Measurements from ENCODE around the gene PTPRD.

Gene PTPRD

DNA sequence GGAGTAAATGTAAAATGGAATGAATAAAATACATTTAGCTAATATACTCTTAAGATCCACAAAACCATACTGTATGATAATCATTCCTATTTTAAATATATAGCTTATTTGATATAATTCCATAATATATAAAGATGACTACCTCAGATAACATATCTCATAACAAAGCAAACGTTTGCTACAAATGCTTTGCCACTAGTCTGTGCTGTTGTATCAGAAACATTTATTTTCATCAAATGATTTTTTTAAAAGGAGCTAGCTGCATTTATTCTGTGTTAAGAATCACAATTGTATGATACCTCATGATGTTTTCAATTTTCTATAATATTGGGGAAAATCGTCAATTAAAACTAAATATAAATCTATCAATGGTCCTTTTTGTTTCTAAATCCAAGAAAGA is 567.2 kb downstream of the PTPRD start:
- DNase-seq = peak; percentile 31 to 37

DNA sequence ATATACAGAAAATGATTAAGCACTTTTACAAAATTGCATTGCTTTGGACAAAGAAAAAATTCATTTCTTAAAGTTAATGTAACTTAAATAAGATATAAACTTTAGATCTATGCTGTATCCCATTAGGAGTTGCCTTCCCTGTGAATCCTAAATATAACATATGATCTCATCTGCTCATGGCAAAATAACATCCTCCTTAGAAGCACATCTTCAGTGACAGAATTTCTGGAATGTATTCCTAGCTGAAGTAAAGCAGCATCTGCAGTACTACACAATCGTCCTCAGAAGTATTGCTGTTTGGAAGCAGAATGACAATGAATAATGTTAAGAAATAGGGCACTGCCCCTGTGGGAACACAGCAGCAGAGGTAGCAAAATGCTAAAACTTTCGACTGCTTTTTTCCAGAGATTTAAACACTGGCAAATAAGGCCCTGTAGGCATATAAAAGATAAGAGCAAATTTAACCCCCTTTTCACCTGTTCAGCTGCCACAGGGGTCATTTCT is 571.0 kb downstream of the PTPRD start:
- DNase-seq = no peak

DNA sequence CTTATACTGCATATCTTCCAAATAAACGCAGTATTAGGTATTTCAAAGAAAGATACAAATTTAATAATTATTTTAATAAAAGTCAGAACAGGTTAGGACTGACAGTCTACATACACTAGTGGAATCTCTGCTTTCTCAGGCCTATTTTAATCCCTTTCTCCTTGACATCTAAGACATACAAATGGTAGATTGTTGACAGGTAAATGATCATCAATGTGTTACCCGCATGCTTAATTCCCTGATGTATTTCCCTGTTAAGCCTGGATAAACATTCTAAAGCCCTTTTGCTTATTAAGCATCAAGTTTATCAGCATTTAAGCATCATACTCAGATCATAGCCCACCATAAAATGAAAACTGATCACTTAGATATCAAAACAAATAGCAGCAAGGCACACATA is 576.7 kb downstream of the PTPRD start:
- DNase-seq = no peak

DNA sequence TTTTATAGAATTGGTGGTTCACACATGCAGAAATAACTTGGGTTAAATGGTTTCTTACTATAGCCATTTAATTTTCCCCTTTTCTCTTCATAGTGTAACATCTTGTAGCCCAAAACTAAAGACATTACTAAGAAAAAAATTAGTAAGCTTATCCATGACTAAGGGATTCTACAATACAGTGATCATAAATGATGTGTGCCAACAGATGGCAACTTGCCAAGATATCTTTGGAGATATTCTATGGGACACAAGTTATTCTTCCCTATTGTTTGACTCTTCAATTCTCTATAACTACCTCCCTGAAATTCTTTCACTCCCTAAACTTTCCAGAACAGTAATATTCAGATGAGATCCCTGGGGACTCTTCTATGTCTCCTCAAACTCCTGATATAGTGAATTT is 580.6 kb downstream of the PTPRD start:
- no peak for DNase-seq

DNA sequence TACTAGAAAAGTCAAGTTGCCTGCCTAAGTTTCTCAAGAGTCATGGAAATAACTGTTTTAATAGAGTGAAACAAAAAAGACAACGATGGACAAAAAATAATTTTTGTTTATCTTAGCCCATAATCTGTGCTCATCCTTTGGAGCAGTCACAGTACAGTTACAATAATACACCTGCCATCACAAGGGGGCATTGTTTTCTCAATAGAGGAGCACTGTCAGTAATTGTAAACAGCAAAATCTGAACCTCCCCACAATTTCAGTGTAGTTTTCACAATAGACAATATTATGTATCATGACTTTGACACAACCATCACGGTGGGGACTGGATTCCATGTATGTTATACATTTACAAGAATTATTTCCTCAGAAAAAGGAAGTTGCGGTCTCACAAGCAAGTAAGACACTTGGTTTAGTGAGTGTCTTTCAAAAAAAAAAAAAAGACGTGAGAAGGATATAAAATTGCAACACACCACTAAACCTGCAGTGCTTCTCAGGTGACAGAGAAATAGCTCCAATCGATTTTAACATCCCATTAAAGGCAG is 586.3 kb downstream of the PTPRD start:
- DNase-seq = no peak

DNA sequence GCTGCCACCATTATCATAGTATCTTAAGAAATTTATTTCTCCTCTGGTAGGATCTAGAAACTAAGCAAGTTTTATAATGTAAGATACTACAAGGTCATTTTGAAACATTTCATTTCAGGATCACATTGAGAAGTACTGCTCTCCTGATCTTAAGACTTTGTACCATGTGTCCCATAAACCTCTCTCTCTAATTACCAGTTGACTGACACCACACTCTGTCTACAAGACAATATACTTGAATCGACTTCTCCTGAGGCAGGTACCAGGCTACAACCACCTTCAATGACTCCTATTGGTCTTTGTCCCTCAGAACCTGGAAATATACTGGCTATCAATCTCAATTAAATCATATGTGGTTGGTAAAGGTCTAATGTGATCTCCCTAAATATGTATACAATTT is 597.0 kb downstream of the PTPRD start:
- DNase-seq = no peak

DNA sequence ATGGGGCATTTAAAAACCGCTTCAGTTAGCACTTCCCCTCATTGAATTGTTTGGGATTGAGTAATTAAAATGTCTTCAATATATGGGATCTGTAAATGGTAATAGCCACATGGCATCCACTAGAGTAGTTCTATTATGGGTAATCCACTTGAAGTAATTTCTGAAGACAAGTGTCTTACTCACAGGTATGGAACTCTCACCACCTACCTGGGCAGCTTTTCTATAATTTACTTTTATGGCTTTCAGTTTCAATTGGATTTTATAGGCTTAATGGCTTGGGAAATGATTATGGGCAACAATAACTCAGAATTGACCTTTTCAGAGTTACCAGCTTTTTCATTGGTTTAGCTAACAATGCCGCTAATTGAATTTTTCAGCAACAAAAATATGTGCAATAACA is 597.9 kb downstream of the PTPRD start:
- DNase-seq = no peak

DNA sequence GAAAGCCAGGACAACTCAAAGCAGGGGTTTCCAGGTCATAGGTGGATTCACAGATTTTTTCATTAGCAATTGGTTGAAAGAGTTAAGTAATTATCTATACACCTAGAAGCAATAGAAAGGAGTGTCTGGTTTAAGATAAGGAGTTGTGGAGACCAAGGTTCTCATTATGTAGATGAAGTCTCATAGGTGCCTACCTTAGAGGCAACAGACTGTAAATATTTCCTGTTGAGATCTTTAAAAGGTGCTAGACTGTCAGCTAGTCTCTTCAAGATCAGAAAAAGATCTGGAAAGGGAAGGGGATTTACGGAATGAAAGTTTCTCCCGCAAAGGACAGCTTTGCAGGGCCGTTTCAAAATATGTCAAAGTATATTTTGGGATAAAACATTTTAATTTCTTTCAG is 603.4 kb downstream of the PTPRD start:
- DNase-seq = no peak

DNA sequence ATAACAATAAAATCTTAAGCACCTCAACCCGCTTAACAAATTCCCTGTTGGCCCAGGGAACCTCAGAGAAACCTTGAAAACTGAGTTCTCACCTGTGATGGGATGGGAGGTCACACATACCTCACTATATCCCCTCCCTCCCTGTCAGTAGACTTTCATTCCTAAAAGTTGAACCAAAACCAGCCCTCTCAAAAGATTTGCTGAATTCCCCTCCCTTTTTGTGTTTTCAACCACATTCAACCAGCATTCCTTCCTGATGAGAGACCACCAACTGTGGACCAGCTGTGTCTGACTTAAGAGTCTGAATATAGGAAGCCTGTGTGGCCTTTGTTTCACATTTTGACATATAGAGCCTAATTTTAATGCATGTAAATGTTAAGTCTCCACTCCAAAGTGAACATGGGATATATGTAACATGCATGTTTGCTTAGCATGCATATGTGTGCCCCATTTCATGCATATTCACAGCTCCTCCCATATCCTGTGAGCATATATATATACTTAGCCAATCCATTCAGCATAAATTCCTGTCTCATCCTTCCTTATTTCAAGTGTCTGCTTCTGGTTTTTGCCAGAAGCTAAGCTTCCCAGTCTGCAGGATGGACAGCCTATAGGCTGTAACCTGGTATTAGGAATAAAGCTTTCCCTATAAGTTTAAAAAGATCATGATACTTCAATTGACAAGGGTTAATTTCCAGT is 604.6 kb downstream of the PTPRD start:
- DNase-seq = no peak

DNA sequence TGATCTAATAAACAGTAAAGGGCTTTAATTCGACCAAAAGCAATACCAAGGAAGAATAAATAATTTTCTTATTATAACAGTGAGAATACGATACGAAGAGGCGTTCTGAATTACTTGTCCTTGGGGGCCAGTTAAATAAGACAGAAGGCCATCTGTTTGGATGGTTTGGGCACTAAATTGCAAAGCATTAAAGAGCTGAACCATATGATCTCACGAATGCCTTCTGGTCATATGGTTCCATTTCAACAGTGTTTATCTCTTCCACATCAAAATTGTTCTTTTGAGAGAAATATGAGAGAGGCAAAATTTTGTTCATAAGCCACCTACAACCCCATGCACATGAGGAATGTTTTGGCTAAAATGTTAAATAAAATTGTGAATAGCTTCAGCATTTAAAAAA is 605.4 kb downstream of the PTPRD start:
- no peak for DNase-seq

DNA sequence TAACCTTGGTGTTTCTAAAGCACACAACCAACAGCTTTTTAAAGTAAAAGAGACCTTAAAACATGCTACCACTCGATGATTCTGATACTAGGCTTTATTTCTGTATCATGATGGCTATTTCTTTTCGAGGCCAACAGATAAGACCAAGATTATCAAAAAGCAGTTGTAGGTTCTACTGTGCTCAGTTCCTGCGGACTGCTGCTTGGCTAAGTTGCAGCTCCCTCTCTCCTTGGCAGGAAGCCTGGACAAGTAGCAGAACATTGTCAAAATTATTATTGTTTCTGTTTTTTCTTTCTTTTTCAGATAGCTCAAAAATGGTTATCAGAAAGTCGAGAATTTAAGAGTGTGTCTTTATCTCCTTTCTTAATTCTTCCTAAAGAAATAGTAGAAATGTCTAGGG is 607.6 kb downstream of the PTPRD start:
- DNase-seq = no peak

DNA sequence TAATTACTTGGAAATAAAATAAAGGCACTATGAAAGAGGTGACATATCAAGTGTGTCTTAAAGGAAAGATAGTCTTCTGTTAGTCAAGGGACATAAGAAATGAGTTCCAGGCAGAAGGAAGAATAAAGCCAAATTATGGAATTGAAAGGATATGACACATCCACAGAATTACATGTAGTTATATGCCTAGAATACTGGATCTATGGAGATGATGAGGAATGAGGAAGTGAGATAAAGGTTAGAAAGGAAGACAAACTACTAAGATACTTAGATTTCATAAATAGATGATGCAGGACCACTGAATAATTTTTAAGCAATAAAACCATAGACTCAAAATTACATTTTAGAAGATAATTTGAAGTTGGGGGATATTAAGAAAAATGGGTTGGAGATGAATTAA is 609.8 kb downstream of the PTPRD start:
- no peak for DNase-seq

DNA sequence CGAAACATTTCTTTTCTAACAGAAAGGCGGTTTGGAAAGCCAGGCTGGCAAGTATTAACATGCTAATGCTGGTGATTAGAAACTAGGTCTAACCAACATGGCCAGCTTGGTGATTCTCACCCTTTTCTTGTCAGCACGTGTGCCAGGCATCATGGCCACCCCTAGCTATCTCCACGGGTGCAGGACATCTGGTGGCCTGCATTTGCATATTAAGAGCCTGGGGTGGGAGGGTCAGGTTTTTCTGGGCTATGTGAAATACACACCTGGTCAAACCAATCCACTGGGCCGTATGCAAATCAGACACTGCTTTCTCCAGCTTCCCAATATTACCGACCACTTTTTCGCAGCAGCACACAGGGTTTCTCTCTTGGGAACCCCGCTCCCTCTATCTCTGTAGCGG is 612.1 kb downstream of the PTPRD start:
- peak in 1 of 2 experiments; percentile 3 for DNase-seq

DNA sequence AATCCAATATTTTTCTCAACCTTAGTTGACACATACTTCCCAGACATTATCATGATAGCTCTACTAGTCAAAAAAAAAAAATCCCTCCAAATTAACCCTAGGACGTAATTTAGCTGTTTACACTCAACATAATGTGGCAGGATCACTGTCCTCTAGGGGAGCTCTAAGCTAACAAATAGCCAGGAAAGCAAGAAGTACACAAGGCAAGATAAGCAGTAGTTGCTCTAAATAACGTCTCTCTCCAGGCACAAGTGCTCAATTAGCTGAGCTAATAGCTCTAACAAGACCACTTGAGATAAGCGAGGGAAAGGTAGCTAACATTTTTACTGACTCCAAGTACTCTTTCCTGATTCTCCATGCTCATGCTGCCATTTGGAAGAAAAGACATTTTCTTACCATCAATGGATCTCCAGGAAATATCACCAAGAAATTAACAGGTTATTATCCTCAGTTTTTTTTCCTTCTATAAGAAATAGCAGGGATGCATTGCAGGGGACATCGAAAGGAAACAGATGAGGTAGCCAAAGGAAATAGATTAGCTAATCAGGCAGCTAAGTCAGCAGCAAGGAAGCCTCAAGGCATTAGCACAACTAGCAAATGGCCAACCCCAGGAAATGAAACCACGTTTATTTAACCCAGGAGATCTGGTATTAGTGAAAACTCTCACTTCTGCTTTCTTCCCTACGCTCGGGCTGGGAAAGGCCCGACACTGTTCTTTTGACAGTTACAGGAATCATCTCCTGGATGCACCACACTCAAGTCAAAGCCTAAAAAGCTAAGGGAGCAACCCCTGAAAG is 614.1 kb downstream of the PTPRD start:
- peak in 1 of 2 experiments; percentile 3 for DNase-seq

DNA sequence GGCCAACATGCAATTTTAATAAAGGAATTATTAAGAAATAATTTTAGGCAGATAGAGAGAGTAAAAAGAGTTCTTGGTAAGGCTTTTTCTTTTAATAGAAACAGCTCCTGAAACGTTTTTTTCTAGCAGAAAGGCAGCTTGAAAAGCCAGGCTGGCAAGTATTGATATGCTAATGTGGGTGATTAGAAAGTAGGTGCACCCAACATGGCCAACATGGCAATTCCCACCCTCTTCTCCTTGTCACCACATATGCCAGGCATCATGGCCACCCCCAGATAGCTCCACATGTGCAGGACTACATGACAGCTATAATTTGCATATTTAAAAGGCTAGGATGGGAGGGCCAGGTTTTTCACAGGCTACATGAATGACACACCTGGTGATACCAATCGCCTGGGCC is 615.2 kb downstream of the PTPRD start:
- DNase-seq = peak; percentile 65 to 80

DNA sequence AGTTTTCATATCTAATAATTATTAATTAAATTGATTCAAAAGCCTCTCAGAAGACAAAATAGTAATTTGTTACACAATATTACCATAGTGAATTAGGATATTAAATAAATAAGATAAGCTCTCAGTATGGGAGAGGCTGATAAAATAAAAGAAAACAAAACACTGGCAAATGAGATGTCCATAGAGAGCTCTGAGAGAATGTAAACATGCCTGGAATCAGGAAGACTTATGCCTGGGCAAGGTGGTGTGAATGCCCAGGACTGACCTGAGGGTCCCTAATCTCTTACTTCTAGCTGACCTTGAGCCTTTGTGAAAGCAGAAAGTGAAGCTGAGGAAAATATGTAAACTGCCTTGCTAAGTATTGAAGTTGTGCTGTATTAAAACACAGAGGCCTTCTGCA is 616.5 kb downstream of the PTPRD start:
- no peak for DNase-seq

DNA sequence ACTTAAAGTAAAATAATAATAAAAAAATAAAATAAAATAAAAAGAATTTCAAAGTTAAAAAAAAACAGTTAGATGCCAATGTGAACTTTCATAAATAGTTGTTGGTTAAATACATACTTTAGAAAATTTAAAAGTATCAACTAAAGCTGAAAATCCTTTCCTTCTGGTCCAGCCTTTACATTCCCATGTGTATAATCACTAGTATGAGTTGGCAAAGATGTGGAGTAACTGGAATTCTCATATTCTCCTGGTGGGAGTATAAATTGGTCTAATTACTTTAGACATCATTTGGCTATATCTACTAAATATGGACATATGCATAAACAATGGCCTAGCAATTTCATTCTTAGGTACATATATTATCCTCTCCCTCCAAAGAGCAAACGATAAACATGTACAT is 619.9 kb downstream of the PTPRD start:
- no peak for DNase-seq

DNA sequence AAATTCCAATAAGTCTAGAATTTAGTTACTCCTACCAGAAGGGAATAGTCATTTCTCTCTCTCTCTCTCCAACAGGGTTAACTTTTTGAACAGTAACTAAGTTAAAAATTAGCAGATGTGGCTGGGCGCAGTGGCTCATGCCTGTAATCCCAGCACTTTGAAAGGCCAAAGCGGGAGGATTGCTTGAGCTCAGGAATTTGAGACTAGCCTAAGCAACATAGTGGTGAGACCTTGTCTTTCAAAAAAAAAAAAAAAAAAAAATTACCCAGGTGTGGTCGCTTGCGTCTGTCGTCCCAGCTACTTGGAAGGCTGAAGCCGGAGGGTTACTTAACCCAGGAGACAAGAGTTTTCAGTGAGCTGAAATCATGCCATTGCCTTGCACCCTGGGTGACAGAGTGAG is 639.7 kb downstream of the PTPRD start:
- DNase-seq = no peak

DNA sequence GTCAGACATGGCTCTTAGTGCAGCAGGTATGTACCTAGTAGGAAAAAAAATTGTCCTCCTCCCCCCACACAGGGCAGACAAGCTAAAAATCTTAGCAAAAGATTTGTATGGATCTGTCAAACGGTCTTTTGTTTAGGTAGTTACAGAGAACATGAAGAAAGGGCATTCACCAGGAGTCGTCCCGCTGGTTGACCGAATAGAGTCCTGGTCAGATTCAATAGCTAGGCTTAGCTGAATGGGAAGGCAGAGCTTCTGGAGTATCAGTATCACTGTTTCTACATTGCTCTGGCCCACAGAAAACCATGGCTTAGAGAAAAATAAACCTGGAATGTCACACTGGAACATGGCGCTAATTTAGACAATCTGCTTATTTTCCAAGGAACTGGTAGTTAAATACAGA is 642.3 kb downstream of the PTPRD start:
- no peak for DNase-seq

DNA sequence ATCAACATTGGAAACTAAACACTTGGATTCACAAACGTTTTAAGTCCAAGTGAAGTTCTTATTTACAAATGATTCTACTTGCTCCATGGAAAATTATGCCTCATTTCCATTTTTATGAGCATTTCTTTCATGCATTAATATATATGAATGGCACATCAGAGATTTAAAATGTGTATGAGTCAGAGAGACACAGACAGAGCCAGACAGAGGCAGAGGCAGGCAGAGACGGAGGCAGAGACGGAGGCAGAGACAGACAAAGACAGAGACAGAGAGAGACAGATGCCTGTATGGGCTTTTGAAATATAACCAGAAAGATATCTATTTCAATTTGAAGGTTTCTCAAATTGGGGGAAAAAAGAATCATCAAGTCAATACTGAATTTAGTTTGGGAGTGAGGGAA is 649.0 kb downstream of the PTPRD start:
- no peak for DNase-seq

DNA sequence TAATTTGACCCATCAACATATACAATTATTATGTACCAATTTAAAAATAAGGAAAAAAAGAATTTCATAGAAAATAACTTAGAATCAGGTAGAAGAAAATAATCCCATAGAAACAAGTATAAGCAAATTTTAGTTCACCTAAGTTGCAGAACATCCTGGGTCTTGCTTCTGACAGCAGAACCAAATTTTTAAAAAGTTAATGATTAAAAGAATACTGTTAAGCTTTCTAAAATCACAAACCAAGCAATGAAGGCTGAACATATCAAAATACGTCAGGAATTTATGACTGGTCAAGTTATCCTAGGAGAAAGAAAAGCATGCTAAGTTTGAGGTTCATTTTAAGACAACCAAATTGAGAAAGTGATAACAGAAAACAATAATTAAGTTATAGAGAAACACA is 650.9 kb downstream of the PTPRD start:
- no peak for DNase-seq

DNA sequence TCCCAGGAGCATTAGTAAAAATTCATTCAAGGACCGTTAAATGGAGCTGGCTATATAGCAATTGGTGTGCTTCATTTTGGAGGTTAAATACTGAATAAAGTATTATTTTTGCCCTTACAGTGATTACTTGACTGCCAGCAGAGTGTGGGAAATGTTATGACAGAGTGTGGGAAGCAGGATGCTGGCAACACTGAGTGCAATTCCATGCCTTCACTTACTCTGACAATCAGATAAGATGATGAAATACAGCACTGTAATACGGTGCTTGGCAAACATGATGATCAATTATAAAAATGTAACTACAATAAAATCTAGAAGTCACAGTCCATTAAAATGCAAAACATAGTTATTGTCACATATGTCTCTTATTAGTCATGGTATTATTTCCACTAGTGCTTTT is 651.3 kb downstream of the PTPRD start:
- no peak for DNase-seq

DNA sequence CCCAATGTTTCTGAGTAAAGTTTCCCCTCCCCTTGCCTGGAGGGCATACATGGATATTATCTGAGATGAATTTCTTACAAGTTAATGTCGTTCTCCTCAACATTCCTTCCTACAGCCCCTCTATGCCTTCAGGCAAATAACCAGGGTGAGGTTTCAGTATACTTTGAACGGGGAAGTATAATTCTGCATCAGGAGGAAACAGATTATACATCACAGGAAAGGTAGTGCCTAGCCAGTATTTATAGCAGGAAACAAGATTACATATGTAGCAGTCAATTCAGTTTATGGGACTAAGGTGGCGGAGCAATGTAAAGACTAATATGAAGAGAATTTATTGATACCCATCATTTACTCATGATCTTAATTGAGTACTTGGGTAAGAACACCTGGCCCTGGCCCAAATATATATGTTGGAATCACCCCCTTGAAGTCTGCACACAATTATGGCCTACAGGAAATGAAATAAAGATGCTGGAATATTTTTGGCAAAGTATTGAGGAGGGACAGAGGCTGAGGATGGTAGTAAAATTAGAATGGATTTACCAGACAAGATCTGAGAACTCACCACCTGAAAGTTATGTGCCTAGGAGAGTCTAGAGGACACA is 661.1 kb downstream of the PTPRD start:
- DNase-seq = no peak

DNA sequence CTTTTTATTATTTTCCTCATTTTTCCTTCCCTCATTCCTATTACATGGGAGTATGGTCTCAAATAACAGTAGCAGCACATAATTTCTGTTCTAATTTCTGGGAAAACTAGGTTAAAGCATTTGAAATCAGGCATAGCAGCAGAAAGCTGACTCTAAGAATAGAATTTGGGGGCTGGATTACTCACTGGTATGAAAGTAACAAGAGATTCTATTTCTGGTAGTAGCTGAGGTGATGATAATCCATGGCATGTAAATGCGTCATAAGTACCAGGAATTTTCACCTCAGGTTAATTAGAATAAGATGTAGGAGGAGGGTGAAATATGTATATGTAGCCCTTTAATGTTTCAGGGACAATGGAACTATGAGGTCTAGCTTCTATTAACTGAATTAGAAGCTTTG is 662.0 kb downstream of the PTPRD start:
- DNase-seq = no peak
